HCT116 (cell line): Measurements from ENCODE around the gene SLC25A19.

Experiments
- CEBPB ChIP-seq: IDR thresholded peaks from 2 replicates; pipeline ENCODE4 v1.6.1; 2012; ENCODE audit warnings: low read depth
- EZH2 ChIP-seq: fragments of 200-600 bp; sonication (generic); IDR thresholded peaks from 2 replicates; pipeline ENCODE4 v1.6.1; 2017; ENCODE audit warnings: antibody characterized with exemption, mixed run types
- FOSL1 ChIP-seq: IDR thresholded peaks from 2 replicates; pipeline ENCODE4 v1.6.1; 2012; ENCODE audit warnings: low read depth
- POLR2A ChIP-seq: IDR thresholded peaks from 2 replicates; pipeline ENCODE4 v1.7.0; 2011; ENCODE audit warnings: borderline replicate concordance; ENCODE audit not compliant: insufficient read depth, insufficient read length; ENCODE audit errors: extremely low read depth
- POLR2AphosphoS5 ChIP-seq: IDR thresholded peaks from 2 replicates; pipeline ENCODE4 v1.6.1; 2011; ENCODE audit warnings: mild to moderate bottlenecking, low read depth, low read length, moderate library complexity
- RAD21 ChIP-seq: IDR thresholded peaks from 2 replicates; pipeline ENCODE4 v1.6.1; 2012; ENCODE audit warnings: low read depth, mild to moderate bottlenecking
- YY1 ChIP-seq: IDR thresholded peaks from 2 replicates; pipeline ENCODE4 v1.6.1; 2011; ENCODE audit warnings: low read length, low read depth, moderate library complexity, mild to moderate bottlenecking; ENCODE audit not compliant: insufficient replicate concordance; ENCODE audit errors: extremely low read depth
- TF ChIP-seq, protein P1 (sequence below), 3 experiments: fragments of 200-600 bp in 1 of 3; sonication (generic) in 1 of 3; IDR thresholded peaks in 2 of 3; conservative IDR thresholded peaks in 1 of 3; 2 replicates each; pipeline ENCODE4 v1.5.1; 2012 to 2017; ENCODE audit warnings: low read depth in 2 of 3, low read length in 2 of 3, antibody characterized with exemption in 1 of 3, borderline replicate concordance in 1 of 3, control low read depth in 1 of 3, mild to moderate bottlenecking in 1 of 3, mixed read lengths in 1 of 3, mixed run types in 1 of 3, moderate library complexity in 1 of 3; ENCODE audit not compliant: insufficient read depth in 1 of 3

DNA sequence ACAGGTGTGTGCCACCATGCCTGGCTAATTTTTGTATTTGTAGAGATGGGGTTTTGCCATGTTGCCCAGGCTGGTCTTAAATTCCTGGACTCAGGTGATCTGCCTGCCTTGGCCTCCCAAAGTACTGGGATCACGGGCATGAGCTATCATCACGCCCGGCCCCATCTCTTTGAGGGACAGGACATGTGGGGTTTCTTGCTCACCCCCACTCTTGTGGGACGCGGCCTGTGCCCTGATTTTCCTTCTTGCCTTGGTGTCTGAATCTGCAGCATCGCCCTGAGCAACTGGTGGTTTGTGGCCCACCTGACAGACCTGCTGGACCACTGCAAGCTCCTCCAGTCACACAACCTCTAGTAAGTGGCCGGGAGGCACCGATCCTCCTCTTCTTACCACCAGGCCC lies 58.2 kb downstream of the SLC25A19 start:
- TF ChIP-seq, protein P1, sequence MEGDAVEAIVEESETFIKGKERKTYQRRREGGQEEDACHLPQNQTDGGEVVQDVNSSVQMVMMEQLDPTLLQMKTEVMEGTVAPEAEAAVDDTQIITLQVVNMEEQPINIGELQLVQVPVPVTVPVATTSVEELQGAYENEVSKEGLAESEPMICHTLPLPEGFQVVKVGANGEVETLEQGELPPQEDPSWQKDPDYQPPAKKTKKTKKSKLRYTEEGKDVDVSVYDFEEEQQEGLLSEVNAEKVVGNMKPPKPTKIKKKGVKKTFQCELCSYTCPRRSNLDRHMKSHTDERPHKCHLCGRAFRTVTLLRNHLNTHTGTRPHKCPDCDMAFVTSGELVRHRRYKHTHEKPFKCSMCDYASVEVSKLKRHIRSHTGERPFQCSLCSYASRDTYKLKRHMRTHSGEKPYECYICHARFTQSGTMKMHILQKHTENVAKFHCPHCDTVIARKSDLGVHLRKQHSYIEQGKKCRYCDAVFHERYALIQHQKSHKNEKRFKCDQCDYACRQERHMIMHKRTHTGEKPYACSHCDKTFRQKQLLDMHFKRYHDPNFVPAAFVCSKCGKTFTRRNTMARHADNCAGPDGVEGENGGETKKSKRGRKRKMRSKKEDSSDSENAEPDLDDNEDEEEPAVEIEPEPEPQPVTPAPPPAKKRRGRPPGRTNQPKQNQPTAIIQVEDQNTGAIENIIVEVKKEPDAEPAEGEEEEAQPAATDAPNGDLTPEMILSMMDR (IDR thresholded peaks at IDR 0.05 in 2 of 3, conservative IDR thresholded peaks at IDR 0.05 in 1 of 3; ENCODE audit: borderline replicate concordance in 1 of 3, insufficient read depth in 1 of 3, low read depth in 2 of 3, low read length in 2 of 3) = no peak
- TF ChIP-seq FOSL1 (no peak), POLR2A (no peak), POLR2AphosphoS5 (no peak), EZH2 (no peak), CEBPB (no peak), YY1 (no peak), RAD21 (no peak)
